ENCODE measurements around the gene PPARG.

- TF ChIP-seq, protein P1, sequence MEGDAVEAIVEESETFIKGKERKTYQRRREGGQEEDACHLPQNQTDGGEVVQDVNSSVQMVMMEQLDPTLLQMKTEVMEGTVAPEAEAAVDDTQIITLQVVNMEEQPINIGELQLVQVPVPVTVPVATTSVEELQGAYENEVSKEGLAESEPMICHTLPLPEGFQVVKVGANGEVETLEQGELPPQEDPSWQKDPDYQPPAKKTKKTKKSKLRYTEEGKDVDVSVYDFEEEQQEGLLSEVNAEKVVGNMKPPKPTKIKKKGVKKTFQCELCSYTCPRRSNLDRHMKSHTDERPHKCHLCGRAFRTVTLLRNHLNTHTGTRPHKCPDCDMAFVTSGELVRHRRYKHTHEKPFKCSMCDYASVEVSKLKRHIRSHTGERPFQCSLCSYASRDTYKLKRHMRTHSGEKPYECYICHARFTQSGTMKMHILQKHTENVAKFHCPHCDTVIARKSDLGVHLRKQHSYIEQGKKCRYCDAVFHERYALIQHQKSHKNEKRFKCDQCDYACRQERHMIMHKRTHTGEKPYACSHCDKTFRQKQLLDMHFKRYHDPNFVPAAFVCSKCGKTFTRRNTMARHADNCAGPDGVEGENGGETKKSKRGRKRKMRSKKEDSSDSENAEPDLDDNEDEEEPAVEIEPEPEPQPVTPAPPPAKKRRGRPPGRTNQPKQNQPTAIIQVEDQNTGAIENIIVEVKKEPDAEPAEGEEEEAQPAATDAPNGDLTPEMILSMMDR (IDR thresholded peaks at IDR 0.05; ENCODE audit: poor library complexity): no peak
- no peak for TF ChIP-seq EZH2 (IDR thresholded peaks at IDR 0.05; ENCODE audit: borderline replicate concordance)
These were observed 183.2 kb downstream of the PPARG start for GRCh38 chr3:12472000-12472610.

All from hepatocyte (in vitro differentiated cells).